NCI-H1436 (cell line): ENCODE measurements around the gene LRP8.

Source experiments
- DNase-seq: peaks from one replicate; lab custom pipeline; 2025; lab: John Stamatoyannopoulos, UW

Gene LRP8

GRCh38 chr1:53359225-53359933, 31.5 kb upstream of the LRP8 start:
- DNase-seq, result no peak

GRCh38 chr1:53356637-53357036, 28.8 kb upstream of the LRP8 start:
- DNase-seq, result no peak

- DNase-seq, result no peak
Observed at GRCh38 chr1:53354119-53354518, 26.2 kb upstream of the LRP8 start.

GRCh38 chr1:53352561-53352960, 24.7 kb upstream of the LRP8 start:
- DNase-seq, result no peak

GRCh38 chr1:53350853-53351767, 23.2 kb upstream of the LRP8 start:
- no peak for DNase-seq

GRCh38 chr1:53349968-53350852, 22.3 kb upstream of the LRP8 start:
- DNase-seq, result no peak

GRCh38 chr1:53349369-53349835, 21.5 kb upstream of the LRP8 start:
- DNase-seq, result no peak

- no peak for DNase-seq
Observed at GRCh38 chr1:53348486-53349368, 20.9 kb upstream of the LRP8 start.

GRCh38 chr1:53346814-53347176, 18.9 kb upstream of the LRP8 start:
- DNase-seq, result no peak

GRCh38 chr1:53345996-53346813, 18.3 kb upstream of the LRP8 start:
- DNase-seq, result no peak

GRCh38 chr1:53344921-53345838, 17.3 kb upstream of the LRP8 start:
- DNase-seq, result no peak

GRCh38 chr1:53343831-53344668, 16.2 kb upstream of the LRP8 start:
- DNase-seq, result peak; percentile 12

- DNase-seq, result no peak
Observed at GRCh38 chr1:53342735-53343470, 15.0 kb upstream of the LRP8 start.

GRCh38 chr1:53341961-53342707, 14.3 kb upstream of the LRP8 start:
- no peak for DNase-seq

GRCh38 chr1:53341521-53341895, 13.6 kb upstream of the LRP8 start:
- DNase-seq, result no peak

GRCh38 chr1:53340660-53341520, 13.0 kb upstream of the LRP8 start:
- no peak for DNase-seq
